A673 (cell line): ENCODE data around the gene SAP30. TPM values are rescaled to one million over a fixed set of nuclear protein-coding genes. Genes with fewer than 3 reads are reported as not detected.

Source experiments
- BruUV-seq: library from RNA; stranded (reverse); fragments of 400-500 nt; replicated peaks from 2 replicates; lab custom pipeline; 2021; lab: Mats Ljungman, UMichigan
- CTCF ChIA-PET: fragments of 300-600 bp; sonication (Branson Sonifier 250); formaldehyde crosslinking; loops from one replicate; lab custom pipeline; 2022; ENCODE audit warnings: antibody characterized with exemption; lab: Charles Lee
- POLR2A ChIA-PET: fragments of 300-600 bp; sonication (Branson Sonifier 250); formaldehyde crosslinking; loops from one replicate; lab custom pipeline; 2022; ENCODE audit warnings: antibody characterized with exemption; ENCODE audit not compliant: low non-redundant PET; lab: Charles Lee
- DNase-seq: peaks from one replicate; pipeline ENCODE4 v3.0.0-alpha.2; 2015; ENCODE audit warnings: low spot score
- H3K27ac ChIP-seq: fragments of 200-600 bp; sonication (generic); 2 replicates; pipeline ENCODE4 v1.5.1; 2016; ENCODE audit warnings: mixed run types, low read depth, mild to moderate bottlenecking, mixed read lengths, antibody characterized with exemption, low read length; ENCODE audit not compliant: poor library complexity, severe bottlenecking
- H3K27me3 ChIP-seq: fragments of 200-600 bp; sonication (generic); replicated peaks from 2 replicates; pipeline ENCODE4 v1.6.1; 2017; ENCODE audit warnings: mixed run types, low read depth, mild to moderate bottlenecking, mixed read lengths, antibody characterized with exemption, low read length; ENCODE audit not compliant: insufficient read depth, poor library complexity
- H3K36me3 ChIP-seq: fragments of 200-600 bp; sonication (generic); 2 replicates; pipeline ENCODE4 v1.6.1; 2016; ENCODE audit warnings: mixed run types, mild to moderate bottlenecking, mixed read lengths, antibody characterized with exemption, low read length; ENCODE audit not compliant: insufficient read depth, poor library complexity, severe bottlenecking
- H3K4me1 ChIP-seq: fragments of 200-600 bp; sonication (generic); 2 replicates; pipeline ENCODE4 v1.6.1; 2017; ENCODE audit warnings: mixed run types, mild to moderate bottlenecking, mixed read lengths, antibody characterized with exemption, low read length; ENCODE audit not compliant: insufficient read depth, poor library complexity, severe bottlenecking
- H3K4me3 ChIP-seq: fragments of 200-600 bp; sonication (generic); 2 replicates; pipeline ENCODE4 v1.5.1; 2016; ENCODE audit warnings: low read depth, mixed run types, mild to moderate bottlenecking, mixed read lengths, low read length; ENCODE audit not compliant: poor library complexity, severe bottlenecking
- H3K9me3 ChIP-seq: fragments of 200-600 bp; sonication (generic); 2 replicates; pipeline ENCODE4 v1.6.1; 2016; ENCODE audit warnings: mixed run types, low read depth, mild to moderate bottlenecking, mixed read lengths, antibody characterized with exemption, low read length; ENCODE audit not compliant: poor library complexity, severe bottlenecking
- CTCF ChIP-seq: fragments of 300-800, 200-600 bp; sonication (generic); conservative IDR thresholded peaks from 2 replicates; pipeline ENCODE4 v1.5.1; 2017; ENCODE audit warnings: low read depth, mild to moderate bottlenecking, antibody characterized with exemption, low read length, moderate library complexity, mixed read lengths
- EZH2 ChIP-seq: fragments of 200-600 bp; sonication (generic); IDR thresholded peaks from 2 replicates; pipeline ENCODE4 v1.6.1; 2017; ENCODE audit warnings: borderline replicate concordance, low read depth, mild to moderate bottlenecking, mixed read lengths, antibody characterized with exemption, low read length; ENCODE audit not compliant: poor library complexity, severe bottlenecking
- intact Hi-C: fragments of 100-400 bp; cut with micrococcal nuclease; formaldehyde crosslinking; loops from one replicate; pipeline ENCODE4 v1.10.0; 2022; ENCODE audit not compliant: unreplicated experiment
- total RNA-seq: library from RNA; stranded (reverse); gene quantifications from 2 replicates; pipeline ENCODE4 v1.2.3, GENCODE V29; 2021

Gene SAP30
- total RNA-seq, 1 experiment from 2014 or later, result 64.3 TPM

- intact Hi-C loops, result loop anchor here (1.0 to 10.0 kb wide), 7 partner anchors 82 to 736 kb away; partner anchors contain the start of gene HMGB2
- TF ChIP-seq CTCF, result peak; percentile 44
- TF ChIP-seq EZH2, result no peak
- Histone ChIP-seq H3K4me1 (peaks cover 52% of the 10 kb centered on the region), H3K27ac (peak overlapping the region; percentile 63), H3K4me3 (peak overlapping the region; percentile 25), H3K27me3 (no peaks in the 10 kb centered on the region), H3K9me3 (no peaks in the 10 kb centered on the region), H3K36me3 (no peaks in the 10 kb centered on the region)
- ChIA-PET POLR2A (interaction anchor here (0.6 to 0.7 kb wide), 3 partner anchors 97 to 1088 kb away, joined by 3 to 8 read pairs (median 3); no protein-coding TSS in a partner anchor), CTCF (interaction anchor here (0.6 to 2.2 kb wide), 7 partner anchors 20 to 402 kb away, joined by 3 to 22 read pairs (median 4); no protein-coding TSS in a partner anchor)
- DNase-seq, result peak; percentile 92
- TSS peak; percentile 87 for BruUV-seq
Observed at GRCh38 chr4:173415885-173416653, 45.3 kb downstream of the SAP30 start.

DNA sequence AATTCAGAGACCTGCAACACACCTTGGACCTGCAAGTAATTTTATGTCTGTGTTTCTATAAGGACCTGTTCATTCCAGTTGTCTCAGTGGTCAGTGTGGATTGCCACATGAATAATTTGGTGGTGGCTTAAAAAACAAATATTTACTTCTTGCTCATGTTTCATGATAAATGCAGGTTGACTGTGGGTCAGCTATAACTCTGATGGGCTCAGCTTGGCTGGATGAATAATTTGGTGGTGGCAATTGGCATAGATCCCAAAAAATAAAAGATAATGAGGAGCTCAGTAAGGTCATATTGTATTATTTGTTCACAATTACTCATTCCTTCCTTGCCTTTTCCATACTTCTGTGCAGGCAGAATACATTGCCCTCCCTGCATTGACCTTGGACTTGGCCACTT is 47.1 kb downstream of the SAP30 start:
- BruUV-seq, result no TSS peak
- TF ChIP-seq EZH2, result no peak
- TF ChIP-seq CTCF, result no peak
- Histone ChIP-seq H3K27me3 (no peaks in the 10 kb centered on the region), H3K9me3 (no peaks in the 10 kb centered on the region), H3K4me3 (no peak overlapping the region), H3K4me1 (peaks cover 42% of the 10 kb centered on the region), H3K27ac (no peak overlapping the region), H3K36me3 (no peaks in the 10 kb centered on the region)
- ChIA-PET POLR2A (no interaction called here), CTCF (interaction anchor here (0.7 kb wide), 3 partner anchors 46 to 901 kb away, joined by 3 to 6 read pairs (median 4); no protein-coding TSS in a partner anchor)
- intact Hi-C loops, result loop anchor here (2.0 to 10.0 kb wide), 3 partner anchors 133 to 734 kb away; no protein-coding TSS in a partner anchor
- DNase-seq, result no peak

DNA sequence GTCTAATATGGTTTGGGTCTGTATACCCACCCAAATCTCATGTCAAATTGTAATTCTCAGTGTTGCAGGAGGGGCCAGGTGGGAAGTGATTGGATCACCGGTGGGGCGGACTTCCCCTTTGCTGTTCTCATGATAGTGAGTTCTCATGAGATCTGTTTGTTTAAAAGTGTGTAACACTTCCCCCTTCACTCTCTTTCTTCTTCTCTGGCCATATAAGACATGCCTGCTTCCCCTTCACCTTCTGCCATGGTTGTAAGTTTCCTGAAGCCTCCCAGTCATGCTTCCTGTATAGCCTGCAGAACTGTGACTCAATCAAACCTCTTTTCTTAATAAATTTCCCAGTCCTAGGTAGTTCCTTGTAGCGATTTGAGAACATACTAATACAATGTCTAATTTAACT is 47.9 kb downstream of the SAP30 start:
- DNase-seq, result no peak
- POLR2A ChIA-PET, result no interaction called here
- BruUV-seq, result no TSS peak
- TF ChIP-seq EZH2, result no peak
- no peak for TF ChIP-seq CTCF
- intact Hi-C loops, result loop anchor here (5.0 to 10.0 kb wide), 2 partner anchors 134 to 734 kb away; no protein-coding TSS in a partner anchor
- CTCF ChIA-PET, result no interaction called here
- no peaks in the 10 kb centered on the region for H3K36me3 ChIP-seq
- H3K27me3 ChIP-seq, result no peaks in the 10 kb centered on the region
- peaks cover 34% of the 10 kb centered on the region for H3K4me1 ChIP-seq
- no peaks in the 10 kb centered on the region for H3K9me3 ChIP-seq
- H3K27ac ChIP-seq, result no peak overlapping the region
- no peak overlapping the region for H3K4me3 ChIP-seq
